ENCODE data around the gene CASK.

DNA sequence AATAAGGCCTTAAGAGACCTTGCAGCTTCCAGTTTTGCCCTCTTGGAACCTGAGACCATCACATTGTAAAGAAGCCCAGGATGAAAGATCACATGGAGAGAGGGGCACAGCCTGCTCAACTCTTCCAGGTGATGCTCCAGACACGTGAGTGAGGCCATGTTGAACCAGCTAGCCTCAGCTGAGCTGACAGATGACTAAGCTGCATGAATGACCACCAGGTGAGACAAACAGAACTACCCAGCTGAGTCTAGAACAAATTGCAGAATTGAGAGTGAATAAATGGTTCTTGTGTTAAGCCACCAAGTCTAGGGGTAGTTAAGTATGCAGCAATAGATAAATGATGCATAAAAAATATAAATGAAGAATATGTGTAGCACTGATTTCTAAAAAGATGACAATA lies 216.1 kb downstream of the CASK start:
- TF ChIP-seq HNRNPUL1 (IDR thresholded peaks at IDR 0.05; ENCODE audit: low read depth, low read length) (no peak), STAT5B (CRISPR knock-in tag; IDR thresholded peaks at IDR 0.05) (no peak), ZFP36 (IDR thresholded peaks at IDR 0.05; ENCODE audit: borderline replicate concordance, low read depth, low read length, partially characterized antibody) (no peak), KLF16 (CRISPR knock-in tag; IDR thresholded peaks at IDR 0.05) (no peak), SIN3B (IDR thresholded peaks at IDR 0.05; ENCODE audit: low read length) (no peak), ZNF678 (CRISPR knock-in tag; IDR thresholded peaks at IDR 0.05) (no peak), DPF2 (CRISPR knock-in tag; IDR thresholded peaks at IDR 0.05; ENCODE audit: borderline replicate concordance, low read depth) (no peak), ZBTB7A (CRISPR knock-in tag; IDR thresholded peaks at IDR 0.05) (no peak), ZNF224 (CRISPR knock-in tag; IDR thresholded peaks at IDR 0.05) (no peak)
- TF ChIP-seq, protein P1, sequence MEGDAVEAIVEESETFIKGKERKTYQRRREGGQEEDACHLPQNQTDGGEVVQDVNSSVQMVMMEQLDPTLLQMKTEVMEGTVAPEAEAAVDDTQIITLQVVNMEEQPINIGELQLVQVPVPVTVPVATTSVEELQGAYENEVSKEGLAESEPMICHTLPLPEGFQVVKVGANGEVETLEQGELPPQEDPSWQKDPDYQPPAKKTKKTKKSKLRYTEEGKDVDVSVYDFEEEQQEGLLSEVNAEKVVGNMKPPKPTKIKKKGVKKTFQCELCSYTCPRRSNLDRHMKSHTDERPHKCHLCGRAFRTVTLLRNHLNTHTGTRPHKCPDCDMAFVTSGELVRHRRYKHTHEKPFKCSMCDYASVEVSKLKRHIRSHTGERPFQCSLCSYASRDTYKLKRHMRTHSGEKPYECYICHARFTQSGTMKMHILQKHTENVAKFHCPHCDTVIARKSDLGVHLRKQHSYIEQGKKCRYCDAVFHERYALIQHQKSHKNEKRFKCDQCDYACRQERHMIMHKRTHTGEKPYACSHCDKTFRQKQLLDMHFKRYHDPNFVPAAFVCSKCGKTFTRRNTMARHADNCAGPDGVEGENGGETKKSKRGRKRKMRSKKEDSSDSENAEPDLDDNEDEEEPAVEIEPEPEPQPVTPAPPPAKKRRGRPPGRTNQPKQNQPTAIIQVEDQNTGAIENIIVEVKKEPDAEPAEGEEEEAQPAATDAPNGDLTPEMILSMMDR (CRISPR knock-in tag; IDR thresholded peaks at IDR 0.05), result no peak

Measured in HepG2 (cell line).